ENCODE measurements around the gene ENO2. TPM values are rescaled to one million over a fixed set of nuclear protein-coding genes. Genes with fewer than 3 reads are reported as not detected.

ENO2 gene
- total RNA-seq, 1 experiment from 2014 or later, result 33.5 TPM

DNA sequence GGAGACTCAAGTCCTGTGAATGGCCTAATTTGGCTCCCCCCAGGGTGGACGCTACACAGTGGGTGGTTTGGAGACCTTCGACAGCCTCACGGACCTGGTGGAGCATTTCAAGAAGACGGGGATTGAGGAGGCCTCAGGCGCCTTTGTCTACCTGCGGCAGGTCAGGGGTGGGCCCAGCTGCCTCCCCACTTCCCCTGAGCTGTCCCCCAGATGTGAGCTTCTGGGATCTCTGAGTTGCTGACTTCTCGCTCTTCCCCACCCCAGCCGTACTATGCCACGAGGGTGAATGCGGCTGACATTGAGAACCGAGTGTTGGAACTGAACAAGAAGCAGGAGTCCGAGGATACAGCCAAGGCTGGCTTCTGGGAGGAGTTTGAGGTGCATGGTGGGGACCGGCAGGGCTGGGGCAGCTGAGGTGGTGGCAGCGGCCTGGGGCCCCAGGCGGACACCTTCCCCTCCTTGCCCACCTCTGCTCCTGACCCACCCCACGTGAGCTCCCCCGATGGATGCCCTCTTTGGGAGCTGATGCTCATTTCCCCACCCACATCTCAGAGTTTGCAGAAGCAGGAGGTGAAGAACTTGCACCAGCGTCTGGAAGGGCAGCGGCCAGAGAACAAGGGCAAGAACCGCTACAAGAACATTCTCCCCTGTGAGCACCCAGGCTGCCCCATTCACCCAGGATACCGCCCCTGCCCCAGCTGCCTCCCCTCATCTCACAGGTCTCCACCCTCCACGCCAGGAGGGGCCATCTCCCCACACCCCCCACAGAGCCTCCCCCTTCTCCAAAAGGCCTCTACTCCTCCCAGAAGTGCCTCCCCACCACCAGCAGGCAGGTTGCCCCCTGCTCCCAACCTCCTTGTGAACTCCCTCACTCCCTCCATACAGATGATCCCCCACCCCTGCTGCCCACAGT is 41.0 kb downstream of the ENO2 start:
- DNase-seq (ENCODE audit: low read depth, low spot score) (no peak), ATAC-seq (no peak)
- Histone ChIP-seq H3K27me3 (ENCODE audit: control insufficient read depth, insufficient read depth, low read length) (no peaks in the 10 kb centered on the region), H3K27ac (ENCODE audit: low read length) (no peak overlapping the region), H3K9me3 (ENCODE audit: control insufficient read depth, insufficient read depth, low read depth, low read length) (no peaks in the 10 kb centered on the region), H3K4me1 (ENCODE audit: control insufficient read depth, insufficient read depth, low read length) (no peaks in the 10 kb centered on the region), H3K36me3 (ENCODE audit: control insufficient read depth, insufficient read depth, low read length) (no peaks in the 10 kb centered on the region), H3K4me3 (ENCODE audit: low read depth in 2 of 2, low read length in 2 of 2) (no peak overlapping the region)
- no TSS peak for BruUV-seq (replicated peaks)
- intact Hi-C loops (cut with micrococcal nuclease; ENCODE audit: unreplicated experiment), result no loop called here
- in situ Hi-C loops (cut with HindIII; ENCODE audit: low pct_unique_long_range_greater_than_20kb, low sequenced_read_pairs), result no loop called here
- TF ChIP-seq TCF7L2 (IDR thresholded peaks at IDR 0.05; ENCODE audit: low read depth, low read length) (no peak), POLR2AphosphoS5 (IDR thresholded peaks at IDR 0.05; ENCODE audit: low read depth, low read length) (no peak), SIN3A (IDR thresholded peaks at IDR 0.05; ENCODE audit: borderline replicate concordance, insufficient read depth, low read depth, low read length) (no peak), REST (IDR thresholded peaks at IDR 0.05; ENCODE audit: insufficient read depth in 1 of 2, low read depth in 2 of 2, low read length in 1 of 2) (no peak)
- TF ChIP-seq, protein P1, sequence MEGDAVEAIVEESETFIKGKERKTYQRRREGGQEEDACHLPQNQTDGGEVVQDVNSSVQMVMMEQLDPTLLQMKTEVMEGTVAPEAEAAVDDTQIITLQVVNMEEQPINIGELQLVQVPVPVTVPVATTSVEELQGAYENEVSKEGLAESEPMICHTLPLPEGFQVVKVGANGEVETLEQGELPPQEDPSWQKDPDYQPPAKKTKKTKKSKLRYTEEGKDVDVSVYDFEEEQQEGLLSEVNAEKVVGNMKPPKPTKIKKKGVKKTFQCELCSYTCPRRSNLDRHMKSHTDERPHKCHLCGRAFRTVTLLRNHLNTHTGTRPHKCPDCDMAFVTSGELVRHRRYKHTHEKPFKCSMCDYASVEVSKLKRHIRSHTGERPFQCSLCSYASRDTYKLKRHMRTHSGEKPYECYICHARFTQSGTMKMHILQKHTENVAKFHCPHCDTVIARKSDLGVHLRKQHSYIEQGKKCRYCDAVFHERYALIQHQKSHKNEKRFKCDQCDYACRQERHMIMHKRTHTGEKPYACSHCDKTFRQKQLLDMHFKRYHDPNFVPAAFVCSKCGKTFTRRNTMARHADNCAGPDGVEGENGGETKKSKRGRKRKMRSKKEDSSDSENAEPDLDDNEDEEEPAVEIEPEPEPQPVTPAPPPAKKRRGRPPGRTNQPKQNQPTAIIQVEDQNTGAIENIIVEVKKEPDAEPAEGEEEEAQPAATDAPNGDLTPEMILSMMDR (IDR thresholded peaks at IDR 0.05), result no peak
- POLR2A ChIA-PET, result interaction anchor here (0.6 kb wide), 1 partner anchor 60 kb away, joined by 3 read pairs; no protein-coding TSS in a partner anchor
- CTCF ChIA-PET, result no interaction called here

GRCh38 chr12:6956021-6956727 is 41.8 kb downstream of the ENO2 start:
- TF ChIP-seq SIN3A (IDR thresholded peaks at IDR 0.05; ENCODE audit: borderline replicate concordance, insufficient read depth, low read depth, low read length) (no peak), TCF7L2 (IDR thresholded peaks at IDR 0.05; ENCODE audit: low read depth, low read length) (no peak), POLR2AphosphoS5 (IDR thresholded peaks at IDR 0.05; ENCODE audit: low read depth, low read length) (no peak), REST (IDR thresholded peaks at IDR 0.05; ENCODE audit: insufficient read depth in 1 of 2, low read depth in 2 of 2, low read length in 1 of 2) (no peak)
- TF ChIP-seq, protein P1 (IDR thresholded peaks at IDR 0.05), result no peak
- CTCF ChIA-PET, result no interaction called here
- BruUV-seq (replicated peaks), result no TSS peak
- Histone ChIP-seq H3K4me1 (ENCODE audit: control insufficient read depth, insufficient read depth, low read length) (peaks cover under 1% of the 10 kb centered on the region; the same call in 1 of the 2 replicates), H3K4me3 (ENCODE audit: low read depth in 2 of 2, low read length in 2 of 2) (no peak overlapping the region), H3K9me3 (ENCODE audit: control insufficient read depth, insufficient read depth, low read depth, low read length) (no peaks in the 10 kb centered on the region), H3K27ac (ENCODE audit: low read length) (no peak overlapping the region), H3K27me3 (ENCODE audit: control insufficient read depth, insufficient read depth, low read length) (no peaks in the 10 kb centered on the region), H3K36me3 (ENCODE audit: control insufficient read depth, insufficient read depth, low read length) (no peaks in the 10 kb centered on the region)
- POLR2A ChIA-PET, result no interaction called here
- in situ Hi-C loops (cut with HindIII; ENCODE audit: low pct_unique_long_range_greater_than_20kb, low sequenced_read_pairs), result no loop called here
- no peak for DNase-seq (ENCODE audit: low read depth, low spot score)
- ATAC-seq, result no peak
- intact Hi-C loops (cut with micrococcal nuclease; ENCODE audit: unreplicated experiment), result no loop called here
